SU-DHL-6 (cell line): ENCODE measurements around the gene IRAK4.

Source experiments
- CTCF ChIP-seq: fragments of 200-600 bp; sonication (generic); IDR thresholded peaks from one replicate; pipeline ENCODE4 v1.5.1; 2017; ENCODE audit warnings: antibody characterized with exemption, mild to moderate bottlenecking, low read length, moderate library complexity; ENCODE audit not compliant: insufficient read depth, poor library complexity, severe bottlenecking
- EZH2phosphoT487 ChIP-seq: fragments of 200-600 bp; sonication (generic), shearing (Covaris generic); conservative IDR thresholded peaks from 2 replicates; pipeline ENCODE4 v1.6.1; 2018; ENCODE audit warnings: mild to moderate bottlenecking, antibody characterized with exemption, low read length, moderate library complexity, mixed read lengths

GRCh38 chr12:43805149-43805859 lies 46.6 kb downstream of the IRAK4 start:
- TF ChIP-seq CTCF: no peak
- TF ChIP-seq EZH2phosphoT487: no peak
